Measurements from ENCODE around the gene RAVER1.

Gene RAVER1

DNA sequence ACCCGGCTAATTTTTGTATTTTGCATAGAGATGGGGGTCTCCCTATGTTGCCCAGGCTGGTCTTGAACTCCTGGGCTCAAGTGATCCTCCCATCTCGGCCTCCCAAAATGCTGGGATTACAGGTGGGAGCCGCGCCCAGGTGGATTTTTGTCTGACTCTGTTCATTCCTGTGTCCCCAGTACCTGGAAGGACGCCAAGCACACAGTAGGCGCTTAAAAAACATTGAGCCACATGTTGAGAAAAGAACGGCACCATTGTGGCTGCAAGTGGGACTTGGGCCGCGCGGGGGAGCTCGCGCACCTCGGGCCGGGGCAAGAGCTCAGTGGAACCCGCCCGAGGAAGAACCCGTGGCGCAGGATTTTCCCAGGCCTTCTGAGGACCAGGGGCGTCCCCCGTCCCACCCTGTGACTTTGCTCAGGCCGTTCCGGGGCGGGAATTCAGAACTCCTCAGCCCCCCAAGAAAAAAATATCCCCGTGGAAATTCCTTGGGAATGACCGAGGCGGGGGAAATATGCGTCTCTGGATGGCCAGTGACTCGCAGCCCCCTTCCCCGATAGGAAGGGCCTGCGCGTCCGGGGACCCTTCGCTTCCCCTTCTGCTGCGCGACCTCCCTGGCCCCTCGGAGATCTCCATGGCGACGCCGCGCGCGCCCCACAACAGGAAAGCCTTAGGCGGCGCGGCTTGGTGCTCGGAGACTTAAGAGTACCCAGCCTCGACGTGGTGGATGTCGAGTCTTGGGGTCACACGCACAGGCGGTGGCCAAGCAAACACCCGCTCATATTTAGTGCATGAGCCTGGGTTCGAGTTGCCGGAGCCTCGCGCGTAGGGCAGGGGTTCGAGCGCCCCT, 63.8 kb downstream of the RAVER1 start:
- peak; percentile 82 for DNase-seq (ENCODE audit: low spot score)

DNA sequence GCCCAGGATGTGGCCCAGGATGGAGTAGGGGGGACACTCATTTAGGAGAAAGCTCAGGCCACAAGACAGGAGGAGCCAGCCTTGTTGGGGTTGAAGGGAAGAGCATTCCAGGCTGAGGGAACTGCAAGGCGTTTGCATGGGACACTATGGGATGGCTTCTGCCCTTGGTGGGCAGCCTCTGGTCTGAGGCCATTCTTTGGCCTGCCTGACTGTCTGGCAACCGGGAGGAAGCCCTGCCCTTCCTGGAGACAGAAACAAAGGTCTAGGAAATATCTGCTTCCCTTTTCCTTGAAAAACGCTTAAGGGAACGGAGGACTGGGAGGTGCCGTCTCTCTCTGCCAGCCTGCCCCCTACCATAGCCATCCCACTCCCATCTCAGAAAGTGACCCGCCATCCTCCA, 65.3 kb downstream of the RAVER1 start:
- DNase-seq (ENCODE audit: low spot score): peak; percentile 81

DNA sequence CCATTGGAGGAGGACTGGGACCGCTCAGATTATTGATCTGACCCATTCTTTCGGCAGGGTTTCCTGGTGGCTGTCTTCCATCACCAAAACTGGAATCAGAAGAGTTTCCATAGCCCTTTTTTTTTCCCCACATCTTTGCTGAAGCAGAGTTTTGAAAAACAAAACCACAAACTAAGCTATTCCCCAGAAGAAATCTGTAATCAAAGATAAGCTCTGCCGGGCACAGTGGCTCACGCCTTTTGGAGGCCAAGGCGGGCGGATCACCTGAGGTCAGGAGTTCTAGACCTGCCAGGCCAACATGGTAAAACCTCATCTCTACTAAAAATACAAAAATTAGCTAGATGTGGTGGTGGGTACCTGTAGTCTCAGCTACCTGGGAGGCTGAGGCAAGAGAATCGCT, 66.6 kb downstream of the RAVER1 start:
- no peak for DNase-seq (ENCODE audit: low spot score)
